ELF-1 (cell line): ENCODE measurements around the gene TFPI.
A peak's percentile ranks its signal among the peaks of the same experiment; 100 is the strongest.
"Not testable (repeated sequence)": the region's sequence is repeated elsewhere in the genome, so short reads cannot be mapped to it uniquely, and the experiment has no call there.

Source experiments
- DNase-seq: peaks from one replicate; pipeline ENCODE4 v3.0.0-alpha.2; 2016; ENCODE audit warnings: low read depth, low spot score

The TFPI gene

GRCh38 chr2:187554011-187554703 is at the start of gene TFPI:
TSS of gene TFPI (minus strand) at chr2:187554435. CDS start at chr2:187503768, 50,667 bp downstream.
- no peak for DNase-seq

GRCh38 chr2:187594801-187595200 is 40.6 kb upstream of the TFPI start:
- DNase-seq, result no peak

GRCh38 chr2:187593697-187594096 is 39.5 kb upstream of the TFPI start:
- DNase-seq, result no peak

GRCh38 chr2:187593098-187593497 is 38.9 kb upstream of the TFPI start:
- no peak for DNase-seq

- DNase-seq, result no peak
These were observed 35.9 kb upstream of the TFPI start for GRCh38 chr2:187590175-187590574.

DNA sequence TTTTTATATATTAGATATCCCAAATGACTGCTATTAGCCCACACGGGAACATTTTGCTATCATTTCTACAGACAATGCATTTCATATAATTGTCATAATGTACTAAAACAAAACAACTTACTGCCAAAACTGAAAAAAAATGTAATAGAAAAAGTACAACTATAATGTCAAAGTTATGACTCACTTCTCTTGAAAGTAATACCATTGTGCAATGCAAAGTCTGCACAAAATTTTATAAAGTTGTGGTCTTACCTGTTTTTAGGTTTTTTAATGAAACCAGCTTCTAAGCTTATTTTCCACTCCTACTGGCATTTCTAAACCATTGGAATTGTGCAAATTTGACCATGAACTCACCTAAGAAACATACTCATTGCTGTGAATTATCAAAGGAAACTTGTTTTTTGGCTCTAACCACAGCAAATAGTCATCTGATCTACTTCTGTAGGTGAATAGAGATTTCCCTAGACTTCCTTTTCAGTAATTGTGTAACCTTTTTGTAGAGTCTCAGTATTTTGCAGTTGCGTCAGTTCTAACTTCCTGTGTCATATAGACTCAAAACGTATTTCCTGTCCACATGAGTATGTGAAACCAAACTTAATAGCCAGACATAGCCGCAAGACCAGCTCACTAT is 31.9 kb upstream of the TFPI start:
- DNase-seq, result no peak

DNA sequence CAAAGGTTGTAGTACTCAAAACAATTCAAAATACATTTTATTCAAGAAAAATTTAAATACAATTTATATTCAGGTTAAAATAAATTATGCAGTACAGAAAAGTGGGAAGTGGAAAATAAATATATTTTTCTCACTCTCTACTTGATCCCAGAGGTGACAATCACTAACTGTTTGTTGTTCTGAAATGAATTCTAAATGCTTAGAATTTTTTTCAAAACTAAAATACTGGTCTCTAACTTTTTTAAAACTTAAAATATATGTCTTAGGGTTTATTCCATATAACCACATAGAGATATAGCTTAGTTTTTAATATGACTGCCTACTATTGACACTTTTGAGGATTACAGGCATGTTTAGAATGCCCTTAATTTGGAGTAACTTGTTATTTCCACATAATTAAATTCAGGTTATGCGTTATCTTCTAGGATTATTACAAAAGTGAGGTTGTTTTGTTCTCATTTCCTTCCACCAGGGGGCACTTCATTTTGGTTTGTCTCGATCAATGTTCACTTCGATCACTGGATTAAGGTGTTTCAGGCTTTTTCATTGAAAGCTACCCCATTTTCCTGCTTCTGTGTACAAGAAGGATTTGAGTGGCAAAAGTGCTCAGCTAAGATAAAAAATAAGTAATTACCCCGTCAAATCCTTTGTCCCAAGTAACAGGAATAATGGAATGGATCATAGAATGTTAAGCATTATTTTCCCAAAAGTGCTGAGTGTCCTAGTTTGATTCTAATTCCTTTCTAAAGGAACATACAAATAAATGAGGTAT is 27.1 kb upstream of the TFPI start:
- no peak for DNase-seq

DNA sequence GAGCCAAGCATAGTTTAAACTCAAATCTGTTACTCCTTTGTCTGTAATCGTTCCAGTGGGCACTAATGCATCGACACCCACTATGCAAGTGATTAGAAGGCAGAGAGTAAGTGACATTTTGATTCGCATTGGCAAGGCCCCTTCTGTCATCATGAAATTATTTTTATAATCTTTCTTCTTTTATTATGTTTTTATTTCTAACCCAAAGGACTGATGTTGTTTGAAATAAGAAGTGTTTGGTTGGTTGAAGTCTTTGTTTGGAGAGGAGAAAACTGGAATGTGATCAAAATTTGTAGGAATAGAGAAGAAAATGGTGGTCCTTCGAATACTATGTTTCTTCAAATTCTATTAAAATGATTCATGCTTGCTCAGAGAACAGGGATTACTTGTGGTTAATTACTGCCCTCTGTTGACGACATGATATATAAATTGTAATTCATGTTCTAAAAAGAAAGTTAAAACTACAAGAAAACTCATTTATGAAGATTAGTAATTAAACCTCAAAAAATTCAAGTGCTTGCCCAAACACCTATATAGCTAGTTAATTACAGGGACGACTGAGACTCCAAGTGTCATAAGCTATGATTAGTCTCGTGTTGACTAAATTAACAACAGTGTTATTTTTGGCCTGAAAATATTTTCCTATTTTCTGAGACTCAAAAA is 26.4 kb upstream of the TFPI start:
- DNase-seq, result no peak

GRCh38 chr2:187577310-187577709 is 23.1 kb upstream of the TFPI start:
- peak; percentile 14 for DNase-seq

DNA sequence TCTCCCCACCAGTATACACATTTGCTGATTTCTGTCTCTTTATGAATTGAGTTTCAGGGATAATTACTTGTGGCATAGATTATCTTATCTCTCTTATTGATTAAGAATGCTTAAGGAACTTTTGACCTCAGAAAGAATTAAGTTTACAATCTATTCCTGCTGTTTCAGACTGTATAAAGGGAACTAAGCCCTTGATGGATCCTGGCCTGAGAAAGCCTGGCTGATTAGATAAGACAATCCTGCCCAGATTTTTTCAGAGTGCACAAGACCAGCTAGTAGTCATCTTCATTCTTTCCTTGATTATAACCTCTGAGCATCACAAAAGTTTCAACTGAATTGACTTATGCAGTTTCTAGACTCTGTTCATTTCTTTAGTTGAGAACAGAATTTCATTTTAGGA is 22.7 kb upstream of the TFPI start:
- no peak for DNase-seq

- no peak for DNase-seq
These were observed 21.5 kb upstream of the TFPI start for GRCh38 chr2:187575751-187576067.

DNA sequence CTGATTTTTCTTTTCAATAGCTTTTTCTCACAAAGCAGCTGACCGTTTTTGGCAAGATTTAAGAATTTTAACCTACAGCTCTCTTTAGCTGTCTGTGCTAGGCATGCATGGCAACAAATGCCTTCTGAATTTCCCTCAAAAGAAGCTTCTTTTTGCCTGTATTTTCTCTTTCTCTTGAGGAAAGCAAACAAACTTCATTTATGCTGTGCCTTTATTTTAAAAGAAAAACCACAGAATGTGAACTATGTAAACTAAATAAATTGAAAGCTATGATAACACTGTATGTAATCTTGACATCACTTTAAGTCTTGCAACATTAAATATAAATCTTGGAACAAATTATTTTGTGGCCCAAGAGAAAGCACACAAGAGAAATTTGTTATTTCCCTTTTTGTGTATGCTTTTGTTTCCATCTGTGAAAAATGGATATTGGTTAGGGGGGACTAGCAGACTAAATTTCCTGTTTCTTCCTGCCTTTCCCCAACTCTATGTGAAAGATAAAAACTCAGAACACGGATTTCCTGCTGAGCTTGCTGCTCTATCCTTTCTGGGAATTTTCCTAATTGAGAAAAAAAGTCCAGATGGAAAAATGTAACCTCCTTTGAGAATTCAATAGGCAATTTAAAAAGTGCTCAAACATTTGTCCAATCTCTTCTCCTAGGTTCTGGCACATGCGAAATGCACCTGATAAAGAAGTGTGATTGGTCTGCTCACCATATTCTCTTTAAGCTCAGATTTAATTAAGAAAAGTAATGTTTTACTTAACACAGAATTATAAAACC is 20.9 kb upstream of the TFPI start:
- no peak for DNase-seq

DNA sequence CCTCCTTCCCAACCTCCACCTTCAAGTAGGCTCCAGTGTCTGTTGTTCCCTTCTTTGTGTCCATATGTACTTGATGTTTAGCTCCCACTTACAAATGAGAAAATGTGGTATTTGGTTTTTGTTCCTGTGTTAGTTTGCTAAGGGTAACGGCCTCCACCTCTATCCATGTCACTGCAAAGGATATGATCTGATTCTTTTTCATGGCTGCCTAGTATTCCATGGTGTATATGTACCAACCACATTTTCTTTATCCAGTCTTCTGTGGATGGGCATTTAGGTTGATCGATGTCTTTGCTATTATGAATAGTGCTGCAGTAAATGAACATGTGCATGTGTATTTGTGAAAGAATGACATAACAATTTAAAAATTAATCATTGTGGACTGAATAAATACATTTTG is 19.5 kb upstream of the TFPI start:
- DNase-seq, result no peak

DNA sequence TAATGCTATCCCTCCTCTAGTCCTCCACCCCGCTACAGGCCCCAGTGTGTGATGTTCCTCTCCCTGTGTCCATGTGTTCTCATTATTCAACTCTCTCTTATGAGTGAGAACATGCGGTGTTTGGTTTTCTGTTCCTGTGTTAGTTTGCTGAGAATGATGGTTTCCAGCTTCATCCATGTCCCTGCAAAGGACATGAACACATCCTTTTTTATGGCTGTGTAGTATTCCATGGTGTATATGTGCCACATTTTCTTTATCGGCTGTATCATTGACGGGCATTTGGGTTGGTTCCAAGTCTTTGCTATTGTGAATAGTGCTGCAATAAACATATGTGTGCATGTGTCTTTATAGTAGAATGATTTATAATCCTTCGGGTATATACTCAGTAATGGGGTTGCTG is 17.8 kb upstream of the TFPI start:
- not testable (repeated sequence) for DNase-seq

DNA sequence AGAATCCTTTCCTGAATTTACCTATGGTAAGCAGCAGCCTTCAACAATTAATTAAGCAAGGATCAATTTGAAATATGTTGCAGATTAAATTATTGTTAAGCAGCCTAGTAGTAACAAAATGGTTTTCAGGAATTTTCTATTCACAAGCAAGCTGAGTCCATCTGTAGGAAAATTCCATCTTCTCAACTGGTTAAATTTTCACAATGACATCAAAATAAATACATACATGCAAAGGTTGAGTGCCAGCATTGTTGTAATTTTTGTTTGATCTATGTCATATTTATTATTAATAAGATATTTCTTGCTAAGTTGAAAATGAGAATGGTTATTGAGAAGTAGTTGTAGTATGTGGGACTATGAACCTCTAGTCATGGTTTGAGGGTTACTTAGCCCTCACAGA is 15.3 kb upstream of the TFPI start:
- no peak for DNase-seq

GRCh38 chr2:187569042-187569441 is 14.8 kb upstream of the TFPI start:
- no peak for DNase-seq

DNA sequence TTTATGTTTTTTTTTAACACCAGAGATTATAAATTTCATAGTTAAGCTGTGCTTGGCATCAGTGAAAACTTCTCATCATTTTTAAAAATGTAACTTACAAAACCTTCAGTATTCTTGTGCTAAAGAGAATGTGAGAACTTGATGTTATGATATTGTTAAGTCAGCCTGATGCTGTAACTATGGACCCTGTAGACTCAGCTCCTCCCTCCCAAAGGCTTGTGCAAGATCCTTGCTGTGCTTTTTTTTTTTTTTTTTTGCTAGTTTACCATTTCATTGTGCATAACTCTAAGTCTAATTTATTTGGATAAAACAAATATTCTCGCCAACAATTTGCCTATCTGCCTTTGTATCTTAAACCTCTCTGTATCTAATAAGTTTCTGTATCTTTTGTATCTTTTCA is 12.9 kb upstream of the TFPI start:
- DNase-seq, result no peak

- no peak for DNase-seq
These were observed 12.5 kb upstream of the TFPI start for GRCh38 chr2:187566712-187567111.

DNA sequence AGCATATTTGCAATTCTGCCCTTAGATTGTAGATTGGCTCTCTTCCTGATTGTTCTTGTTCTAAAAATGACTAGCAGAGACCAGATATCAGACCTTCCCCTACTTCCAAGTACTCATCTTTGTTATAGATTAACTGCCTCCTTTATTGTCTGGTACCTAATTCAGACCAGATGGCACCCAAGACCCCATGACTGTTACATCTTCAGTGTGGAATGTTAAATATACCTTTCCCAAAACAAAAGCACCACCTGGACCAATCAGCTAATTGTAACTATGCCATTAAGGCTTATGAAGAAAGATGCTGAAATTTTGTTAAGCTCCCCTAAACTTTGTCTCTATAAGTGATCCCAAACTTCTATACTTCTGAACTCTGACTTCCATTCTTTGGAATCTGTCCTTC is 12.0 kb upstream of the TFPI start:
- no peak for DNase-seq

GRCh38 chr2:187565618-187566017 is 11.4 kb upstream of the TFPI start:
- DNase-seq, result peak; percentile 27

DNA sequence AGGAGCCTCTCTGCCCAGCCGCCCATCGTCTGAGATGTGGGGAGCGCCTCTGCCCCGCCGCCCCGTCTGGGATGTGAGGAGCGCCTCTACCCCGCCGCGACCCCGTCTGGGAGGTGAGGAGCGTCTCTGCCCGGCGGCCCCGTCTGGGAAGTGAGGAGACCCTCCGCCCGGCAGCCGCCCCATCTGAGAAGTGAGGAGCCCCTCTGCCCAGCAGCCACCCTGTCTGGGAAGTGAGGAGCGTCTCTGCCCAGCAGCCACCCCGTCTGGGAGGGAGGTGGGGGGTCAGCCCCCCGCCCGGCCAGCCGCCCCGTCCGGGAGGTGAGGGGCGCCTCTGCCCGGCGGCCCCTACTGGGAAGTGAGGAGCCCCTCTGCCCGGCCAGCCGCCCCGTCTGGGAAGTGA is 2.3 kb upstream of the TFPI start:
- DNase-seq, result not testable (repeated sequence)

DNA sequence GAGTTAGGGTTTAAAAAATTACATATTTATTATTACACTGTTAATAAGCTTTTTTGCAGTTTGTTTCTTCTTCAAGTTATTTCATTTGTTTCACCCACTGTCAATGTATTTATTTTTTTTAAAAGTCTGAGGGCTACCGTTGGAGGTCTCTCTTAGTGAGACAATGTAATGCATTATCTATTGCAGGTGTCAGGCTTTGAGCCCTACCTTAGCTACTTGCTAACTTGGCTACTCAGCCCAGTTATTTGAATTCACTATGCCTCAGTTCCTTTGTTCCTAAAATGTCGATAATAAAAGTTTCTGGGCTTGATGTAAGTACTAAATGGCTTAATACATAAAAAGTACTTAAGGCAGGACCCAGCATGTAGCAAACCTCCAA is 458 bp upstream of the TFPI start:
- no peak for DNase-seq
